GM10266 (cell line): Measurements from ENCODE around the gene SPAG8.

ENCODE experiments used
- DNase-seq: peaks from one replicate; pipeline ENCODE4 v3.0.0; 2012; ENCODE audit errors: extremely low spot score
- CTCF ChIP-seq: IDR thresholded peaks from 2 replicates; pipeline ENCODE4 v1.5.1; 2012; ENCODE audit warnings: mild to moderate bottlenecking, low read depth; ENCODE audit not compliant: control insufficient read depth, insufficient read depth; ENCODE audit errors: missing control alignments

Gene SPAG8

DNA sequence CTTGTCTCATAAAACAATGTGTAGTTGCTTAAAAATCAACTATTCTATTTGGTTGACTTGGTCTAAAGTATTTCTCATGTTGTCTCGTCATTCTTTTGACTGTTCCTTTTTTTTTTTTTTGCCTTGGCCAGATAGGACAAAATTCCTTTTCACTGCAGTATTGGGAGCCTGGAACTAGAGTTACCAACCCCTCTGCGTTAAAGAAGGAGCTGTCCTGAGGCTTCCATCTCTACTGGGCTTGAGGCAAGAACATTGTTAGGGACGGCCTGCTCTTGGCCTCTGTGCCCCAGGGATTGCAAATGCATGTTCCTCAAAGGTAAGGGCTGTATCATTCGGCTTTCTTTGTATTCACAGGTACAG lies 22.1 kb downstream of the SPAG8 start:
- no peak for DNase-seq
- TF ChIP-seq CTCF, result no peak

- no peak for TF ChIP-seq CTCF
- no peak for DNase-seq
Measured at GRCh38 chr9:35789541-35789940, 22.5 kb downstream of the SPAG8 start.

DNA sequence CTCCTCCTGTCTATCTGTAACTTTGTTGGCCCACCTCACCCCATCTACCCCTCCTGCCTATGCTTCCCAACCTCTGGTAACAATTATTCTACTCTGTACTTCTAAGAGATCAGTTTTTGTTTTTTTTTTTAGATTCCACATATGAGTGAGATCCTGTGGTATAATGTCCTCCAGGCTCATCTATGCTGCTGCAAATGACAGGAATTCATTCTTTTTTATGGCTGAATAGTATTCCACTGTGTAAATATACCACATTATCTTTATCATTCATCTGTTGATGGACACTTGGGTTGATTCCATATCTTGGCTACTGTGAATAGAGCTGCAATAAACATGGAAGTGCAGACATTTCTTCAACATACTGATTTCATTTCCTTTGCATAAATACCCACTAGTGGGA lies 28.6 kb downstream of the SPAG8 start:
- TF ChIP-seq CTCF, result no peak
- DNase-seq, result no peak

DNA sequence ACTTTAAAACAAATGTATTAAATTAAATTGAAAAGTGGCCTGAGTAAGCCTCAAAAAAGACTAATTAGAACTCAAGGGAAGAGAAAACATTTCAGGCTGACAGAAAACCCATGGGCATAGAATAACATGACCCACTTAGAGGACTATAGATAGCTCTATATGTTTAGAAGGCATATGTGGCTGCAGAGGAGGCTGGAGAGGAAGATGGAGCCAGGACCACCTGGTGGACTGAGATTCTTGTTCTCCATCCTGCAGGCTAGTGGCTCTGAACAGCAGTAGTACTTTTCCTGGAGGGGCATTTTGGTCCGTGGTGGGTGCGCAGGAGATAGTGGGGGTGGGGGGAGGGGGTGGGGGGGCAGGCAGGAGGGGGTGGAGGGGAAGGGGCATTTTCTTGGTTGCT lies 31.0 kb downstream of the SPAG8 start:
- DNase-seq, result no peak
- no peak for TF ChIP-seq CTCF

- no peak for TF ChIP-seq CTCF
- DNase-seq, result no peak
Measured at GRCh38 chr9:35778496-35778895, 33.6 kb downstream of the SPAG8 start.

- no peak for DNase-seq
- no peak for TF ChIP-seq CTCF
Measured at GRCh38 chr9:35776018-35776417, 36.0 kb downstream of the SPAG8 start.

- no peak for DNase-seq
Measured at GRCh38 chr9:35774907-35775635, 37.0 kb downstream of the SPAG8 start.

More at GRCh38 chr9:35774907-35775635, 37.0 kb downstream of the SPAG8 start:
- no peak for TF ChIP-seq CTCF
